ENCODE measurements around the gene TNFAIP8L2. TPM values are rescaled to one million over a fixed set of nuclear protein-coding genes. Genes with fewer than 3 reads are reported as not detected.

Gene TNFAIP8L2
- total RNA-seq, 4 donors from 2014 or later: 2.0 to 5.2 (median 4.2) TPM

DNA sequence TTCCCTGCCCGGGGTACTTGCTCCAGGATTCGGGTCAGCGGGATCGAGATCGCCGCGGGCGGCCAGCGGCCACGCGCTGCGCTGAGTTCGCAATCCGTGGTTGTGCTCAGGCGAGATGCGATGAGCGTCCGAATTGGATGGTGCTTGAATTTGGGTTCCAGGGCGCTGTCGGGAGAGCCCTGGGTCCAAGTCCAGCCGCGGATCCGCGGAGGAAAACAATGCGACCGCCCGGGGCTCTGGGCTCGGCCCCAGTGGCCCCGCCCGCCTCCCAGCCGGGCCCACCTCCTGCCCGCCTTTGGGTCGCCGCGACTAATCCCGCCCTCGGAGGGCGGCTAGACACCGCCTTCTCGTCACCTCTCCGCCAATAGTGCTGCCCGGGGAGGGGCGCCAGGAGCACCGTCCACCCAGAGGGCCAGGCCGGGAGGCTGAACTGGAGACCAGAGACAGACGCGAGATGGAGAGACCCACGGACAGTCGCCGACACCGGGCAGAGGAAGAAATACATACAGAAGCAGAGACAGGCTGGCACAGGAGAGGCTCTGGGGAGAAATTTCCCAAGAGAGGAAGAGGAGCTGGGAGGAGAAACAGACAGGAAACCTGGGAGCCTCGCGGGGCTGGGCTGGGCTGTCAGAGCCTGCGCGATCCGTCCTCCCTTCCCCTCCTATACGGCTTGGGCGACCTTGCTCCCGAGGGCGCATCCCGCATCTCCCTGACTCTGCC lies 9.9 kb upstream of the TNFAIP8L2 start, which contains the start of gene SEMA6C:
TSS of gene SEMA6C (minus strand) at position 220 of the 720 bp plus-strand sequence. CDS start 4,010 bp downstream, outside the sequence.
- Histone ChIP-seq H3K27me3 (peaks cover 9% of the 10 kb centered on the region), H3K36me3 (no peaks in the 10 kb centered on the region), H3K4me1 (peaks cover 3 to 30% (median 18%) of the 10 kb centered on the region in 4 donors), H3K4me3 (peak within 1 kb of the TSS; percentile 68 to 80 (median 76)), H3K27ac (peak within 1 kb of the TSS; percentile 63 to 87 (median 78)), H3K9me3 (no peaks in the 10 kb centered on the region)
- DNase-seq: peak; percentile 95
- TF ChIP-seq POLR2A (IDR thresholded peaks at IDR 0.05): peak; percentile 54
- TF ChIP-seq EP300 (IDR thresholded peaks at IDR 0.05; ENCODE audit: low read depth): no peak
- peak; percentile 65 to 79 (median 76) for TF ChIP-seq POLR2AphosphoS5 (IDR thresholded peaks at IDR 0.05)
- TF ChIP-seq, protein P1, sequence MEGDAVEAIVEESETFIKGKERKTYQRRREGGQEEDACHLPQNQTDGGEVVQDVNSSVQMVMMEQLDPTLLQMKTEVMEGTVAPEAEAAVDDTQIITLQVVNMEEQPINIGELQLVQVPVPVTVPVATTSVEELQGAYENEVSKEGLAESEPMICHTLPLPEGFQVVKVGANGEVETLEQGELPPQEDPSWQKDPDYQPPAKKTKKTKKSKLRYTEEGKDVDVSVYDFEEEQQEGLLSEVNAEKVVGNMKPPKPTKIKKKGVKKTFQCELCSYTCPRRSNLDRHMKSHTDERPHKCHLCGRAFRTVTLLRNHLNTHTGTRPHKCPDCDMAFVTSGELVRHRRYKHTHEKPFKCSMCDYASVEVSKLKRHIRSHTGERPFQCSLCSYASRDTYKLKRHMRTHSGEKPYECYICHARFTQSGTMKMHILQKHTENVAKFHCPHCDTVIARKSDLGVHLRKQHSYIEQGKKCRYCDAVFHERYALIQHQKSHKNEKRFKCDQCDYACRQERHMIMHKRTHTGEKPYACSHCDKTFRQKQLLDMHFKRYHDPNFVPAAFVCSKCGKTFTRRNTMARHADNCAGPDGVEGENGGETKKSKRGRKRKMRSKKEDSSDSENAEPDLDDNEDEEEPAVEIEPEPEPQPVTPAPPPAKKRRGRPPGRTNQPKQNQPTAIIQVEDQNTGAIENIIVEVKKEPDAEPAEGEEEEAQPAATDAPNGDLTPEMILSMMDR (IDR thresholded peaks at IDR 0.05): no peak
- in situ Hi-C loops (cut with MboI; ENCODE audit: low pct_ligation_motif_present in 1 of 4, low pct_unique_long_range_greater_than_20kb in 1 of 4, low sequenced_read_pairs in 3 of 4): no loop called here
- intact Hi-C loops (cut with DNase I; ENCODE audit: low total_unique reads): no loop called here
- 1% methylated on average over 60 of the region's 61 CpGs; no CpG with 5 or more reads in 1 of the 2 donors for WGBS, 2 donors (ENCODE audit: low coverage in 1 of 2)

DNA sequence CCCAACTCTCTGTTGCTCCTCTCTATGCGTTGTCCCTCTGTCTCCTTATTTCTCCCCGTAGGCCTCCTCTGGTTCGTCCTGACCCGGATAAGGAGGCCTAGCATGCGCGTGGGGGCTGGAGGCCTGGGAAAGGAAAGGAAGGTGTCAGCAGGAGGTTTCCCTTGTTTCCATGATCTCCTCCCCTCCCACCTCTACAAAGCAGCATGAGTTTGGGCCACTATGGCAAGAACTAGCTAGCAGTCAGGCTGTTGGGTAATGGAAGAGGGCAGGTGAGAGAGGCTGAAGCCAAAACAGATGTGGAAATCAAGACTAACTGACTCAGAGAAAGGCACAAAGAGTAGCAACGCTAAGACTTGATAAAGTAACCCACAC lies 9.3 kb upstream of the TNFAIP8L2 start:
- Histone ChIP-seq H3K4me1 (peaks cover 3 to 30% (median 18%) of the 10 kb centered on the region in 4 donors), H3K36me3 (no peaks in the 10 kb centered on the region), H3K27me3 (peaks cover 9% of the 10 kb centered on the region), H3K9me3 (no peaks in the 10 kb centered on the region), H3K4me3 (peak overlapping the region; percentile 21 to 80 (median 72)), H3K27ac (peak overlapping the region; percentile 63 to 87 (median 78))
- DNase-seq: no peak
- TF ChIP-seq EP300 (IDR thresholded peaks at IDR 0.05; ENCODE audit: low read depth): no peak
- no peak for TF ChIP-seq POLR2A (IDR thresholded peaks at IDR 0.05)
- TF ChIP-seq POLR2AphosphoS5 (IDR thresholded peaks at IDR 0.05): no peak
- TF ChIP-seq, protein P1 (IDR thresholded peaks at IDR 0.05): no peak
- intact Hi-C loops (cut with DNase I; ENCODE audit: low total_unique reads) (no loop called here), in situ Hi-C loops (cut with MboI; ENCODE audit: low pct_ligation_motif_present in 1 of 4, low pct_unique_long_range_greater_than_20kb in 1 of 4, low sequenced_read_pairs in 3 of 4) (no loop called here)
- WGBS, 2 donors (ENCODE audit: low coverage in 1 of 2): 10 to 23% methylated on average over 2 to 7 of the region's 7 CpGs

DNA sequence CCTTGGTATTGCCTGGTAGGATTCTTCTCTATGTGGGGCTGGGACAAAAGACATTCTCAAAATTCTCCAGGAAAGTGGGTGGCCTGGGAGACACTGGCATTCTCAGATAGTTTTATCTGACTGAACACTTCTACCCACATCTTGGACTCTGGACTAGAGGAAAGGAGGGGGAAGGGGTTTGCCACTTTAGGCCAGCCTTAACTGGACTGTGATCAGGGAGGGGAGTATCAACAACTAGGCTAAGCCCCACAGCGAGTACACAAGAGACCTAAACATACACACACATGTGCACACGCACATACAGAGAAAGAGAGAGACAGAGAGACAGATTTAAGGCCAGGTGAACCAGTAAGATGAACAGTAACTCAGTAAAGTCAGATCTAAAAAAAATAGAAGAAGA lies 8.8 kb upstream of the TNFAIP8L2 start:
- in situ Hi-C loops (cut with MboI; ENCODE audit: low pct_ligation_motif_present in 1 of 4, low pct_unique_long_range_greater_than_20kb in 1 of 4, low sequenced_read_pairs in 3 of 4): no loop called here
- Histone ChIP-seq H3K4me3 (no peak overlapping the region), H3K27me3 (peaks cover 9% of the 10 kb centered on the region), H3K9me3 (no peaks in the 10 kb centered on the region), H3K27ac (peak overlapping the region; percentile 63 to 87 (median 78)), H3K36me3 (no peaks in the 10 kb centered on the region), H3K4me1 (peaks cover 3 to 30% (median 18%) of the 10 kb centered on the region in 4 donors)
- no peak for TF ChIP-seq POLR2A (IDR thresholded peaks at IDR 0.05)
- no peak for TF ChIP-seq EP300 (IDR thresholded peaks at IDR 0.05; ENCODE audit: low read depth)
- WGBS, 2 donors (ENCODE audit: low coverage in 1 of 2): 88 to 96% methylated on average over 1 to 2 of the region's 2 CpGs
- no peak for DNase-seq
- intact Hi-C loops (cut with DNase I; ENCODE audit: low total_unique reads): no loop called here

DNA sequence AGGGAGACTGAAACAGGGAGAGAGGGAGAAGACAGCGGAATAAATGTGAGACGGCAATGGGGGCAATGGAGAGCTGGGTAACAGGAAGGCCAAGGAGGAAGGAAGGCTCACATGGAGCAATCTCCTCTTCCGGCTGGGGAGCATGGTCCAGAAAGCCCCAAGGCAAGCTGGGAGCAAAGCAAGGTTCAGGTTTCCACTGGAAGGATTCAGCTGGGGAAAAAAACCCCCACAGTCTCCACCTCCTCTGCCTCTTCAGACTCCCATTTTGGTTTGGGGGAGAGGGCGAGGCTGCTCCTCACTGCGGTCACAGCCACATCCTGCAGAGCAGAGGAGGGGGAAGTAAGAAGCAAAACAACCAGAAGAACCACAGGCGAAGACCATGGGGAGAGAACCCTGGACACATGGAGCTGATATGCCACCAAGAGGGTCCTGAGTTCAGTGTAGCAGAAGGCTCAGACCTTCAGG lies 650 bp downstream of the TNFAIP8L2 start:
- Histone ChIP-seq H3K4me3 (peak overlapping the region in 3 of 4 donors; percentile 4 to 33 (median 12)), H3K9me3 (no peaks in the 10 kb centered on the region), H3K4me1 (peaks cover 0 to 9% (median 0%) of the 10 kb centered on the region in 4 donors), H3K36me3 (peaks cover 0 to 9% (median 5%) of the 10 kb centered on the region in 4 donors), H3K27ac (peak overlapping the region; percentile 47 to 63 (median 56)), H3K27me3 (no peaks in the 10 kb centered on the region)
- no peak for TF ChIP-seq POLR2AphosphoS5 (IDR thresholded peaks at IDR 0.05)
- TF ChIP-seq, protein P1 (IDR thresholded peaks at IDR 0.05): no peak
- no peak for TF ChIP-seq POLR2A (IDR thresholded peaks at IDR 0.05)
- TF ChIP-seq EP300 (IDR thresholded peaks at IDR 0.05; ENCODE audit: low read depth): no peak
- DNase-seq: peak; percentile 39
- intact Hi-C loops (cut with DNase I; ENCODE audit: low total_unique reads): loop anchor here (5.0 to 10.0 kb wide), 2 partner anchors 52 to 340 kb away; no protein-coding TSS in a partner anchor
- WGBS, 2 donors (ENCODE audit: low coverage in 1 of 2): 64 to 65% methylated on average over 6 of the region's 6 CpGs
- in situ Hi-C loops (cut with MboI; ENCODE audit: low pct_ligation_motif_present in 1 of 4, low pct_unique_long_range_greater_than_20kb in 1 of 4, low sequenced_read_pairs in 3 of 4): loop anchor here in 3 of 4 donors (5.0 to 25.0 kb wide), 5 partner anchors 60 to 142 kb away; partner anchors contain the start of genes BNIPL (in 1 of the 3) and C1orf56 (in 1 of the 3)

Measured in transverse colon (tissue), 4 donors.